MM.1S (cell line): Measurements from ENCODE around the gene SEC22C.

Experiments
- EZH2 ChIP-seq: fragments of 300-600 bp; sonication (generic); optimal IDR thresholded peaks from 2 replicates; pipeline ENCODE3; 2017; ENCODE audit warnings: low read depth, mild to moderate bottlenecking, antibody characterized with exemption, low read length, mixed read lengths
- EZH2phosphoT487 ChIP-seq: fragments of 300-600 bp; sonication (generic); IDR thresholded peaks from 2 replicates; pipeline ENCODE4 v1.6.1; 2018; ENCODE audit warnings: antibody characterized with exemption, low read length
- TF ChIP-seq, protein P1 (sequence below): fragments of 300-600 bp; sonication (generic); IDR thresholded peaks from 2 replicates; pipeline ENCODE4 v1.5.1; 2016; ENCODE audit warnings: antibody characterized with exemption, low read length, mixed read lengths

DNA sequence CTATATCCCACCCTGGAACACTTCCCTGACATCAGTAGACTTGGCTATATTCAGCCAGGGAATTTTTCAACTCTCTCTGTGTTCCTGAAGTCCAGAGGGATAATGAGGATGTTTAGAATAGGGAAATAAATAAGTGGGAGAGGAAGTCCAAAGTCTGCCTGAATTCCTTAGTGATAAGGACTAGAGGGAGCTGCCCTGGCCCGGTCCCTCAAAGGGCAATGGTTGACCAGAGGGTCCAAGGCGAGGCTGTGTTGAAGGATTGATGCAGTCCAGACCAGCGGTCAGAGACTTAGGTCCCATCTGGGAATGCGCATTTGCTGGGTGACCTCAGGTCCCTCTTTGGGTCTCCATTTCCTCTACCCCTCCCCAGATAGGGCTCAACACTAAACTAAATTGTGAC lies 71.4 kb downstream of the SEC22C start:
- TF ChIP-seq EZH2 (no peak), EZH2phosphoT487 (no peak)
- TF ChIP-seq, protein P1, sequence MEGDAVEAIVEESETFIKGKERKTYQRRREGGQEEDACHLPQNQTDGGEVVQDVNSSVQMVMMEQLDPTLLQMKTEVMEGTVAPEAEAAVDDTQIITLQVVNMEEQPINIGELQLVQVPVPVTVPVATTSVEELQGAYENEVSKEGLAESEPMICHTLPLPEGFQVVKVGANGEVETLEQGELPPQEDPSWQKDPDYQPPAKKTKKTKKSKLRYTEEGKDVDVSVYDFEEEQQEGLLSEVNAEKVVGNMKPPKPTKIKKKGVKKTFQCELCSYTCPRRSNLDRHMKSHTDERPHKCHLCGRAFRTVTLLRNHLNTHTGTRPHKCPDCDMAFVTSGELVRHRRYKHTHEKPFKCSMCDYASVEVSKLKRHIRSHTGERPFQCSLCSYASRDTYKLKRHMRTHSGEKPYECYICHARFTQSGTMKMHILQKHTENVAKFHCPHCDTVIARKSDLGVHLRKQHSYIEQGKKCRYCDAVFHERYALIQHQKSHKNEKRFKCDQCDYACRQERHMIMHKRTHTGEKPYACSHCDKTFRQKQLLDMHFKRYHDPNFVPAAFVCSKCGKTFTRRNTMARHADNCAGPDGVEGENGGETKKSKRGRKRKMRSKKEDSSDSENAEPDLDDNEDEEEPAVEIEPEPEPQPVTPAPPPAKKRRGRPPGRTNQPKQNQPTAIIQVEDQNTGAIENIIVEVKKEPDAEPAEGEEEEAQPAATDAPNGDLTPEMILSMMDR: no peak
